ENCODE results near the gene NBL1.
A peak's percentile ranks its signal among the peaks of the same experiment; 100 is the strongest.

NBL1 gene, protein sequence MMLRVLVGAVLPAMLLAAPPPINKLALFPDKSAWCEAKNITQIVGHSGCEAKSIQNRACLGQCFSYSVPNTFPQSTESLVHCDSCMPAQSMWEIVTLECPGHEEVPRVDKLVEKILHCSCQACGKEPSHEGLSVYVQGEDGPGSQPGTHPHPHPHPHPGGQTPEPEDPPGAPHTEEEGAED

GRCh38 chr1:19643602-19644394 is at the start of gene NBL1:
Gene NBL1, plus strand, starts transcription at chr1:19644311. Its CDS starts 10,720 bp downstream, at chr1:19655031.
- no peak for FAIRE-seq

GRCh38 chr1:19596065-19596713 is 47.9 kb upstream of the NBL1 start:
- FAIRE-seq: no peak

DNA sequence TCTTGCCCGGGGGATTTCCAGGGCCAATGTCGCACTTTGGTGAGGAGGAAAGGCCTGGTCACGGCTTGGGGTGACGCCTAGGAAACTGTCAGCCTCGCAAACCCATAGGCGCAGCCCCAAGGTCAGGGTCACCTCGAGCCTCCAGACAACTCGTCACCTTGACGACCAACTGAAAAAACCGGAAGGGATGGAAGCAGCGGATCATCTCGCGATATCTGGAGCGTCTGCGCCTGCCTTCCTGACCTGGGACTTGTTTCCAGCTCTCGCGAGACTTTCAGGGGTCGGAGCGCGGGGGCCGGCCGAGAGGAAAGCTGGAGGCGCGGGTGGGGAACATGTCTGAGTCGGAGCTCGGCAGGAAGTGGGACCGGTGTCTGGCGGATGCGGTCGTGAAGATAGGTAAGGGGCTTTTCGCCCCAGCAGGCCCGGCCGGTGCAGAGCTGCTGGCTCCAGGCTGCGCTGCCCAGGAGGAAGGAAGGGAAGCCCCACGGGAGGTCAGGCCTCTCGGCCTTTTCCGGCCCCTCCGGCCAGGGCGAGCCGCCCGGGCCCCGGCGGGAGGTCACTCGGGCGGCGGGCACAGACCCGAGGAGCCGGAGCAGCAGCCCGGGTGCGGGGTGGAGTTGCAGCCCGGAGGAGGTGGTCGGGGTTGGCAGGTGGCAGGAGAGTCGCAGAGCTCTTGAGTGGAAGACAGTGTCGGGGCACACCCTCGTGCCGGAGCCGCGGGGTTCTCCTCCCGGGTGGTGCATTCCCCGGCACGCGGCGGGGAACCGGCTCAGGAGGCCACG is 47.2 kb upstream of the NBL1 start:
- peak; percentile 86 for FAIRE-seq

- no peak for FAIRE-seq
These were observed 46.4 kb upstream of the NBL1 start for GRCh38 chr1:19597496-19598309.

DNA sequence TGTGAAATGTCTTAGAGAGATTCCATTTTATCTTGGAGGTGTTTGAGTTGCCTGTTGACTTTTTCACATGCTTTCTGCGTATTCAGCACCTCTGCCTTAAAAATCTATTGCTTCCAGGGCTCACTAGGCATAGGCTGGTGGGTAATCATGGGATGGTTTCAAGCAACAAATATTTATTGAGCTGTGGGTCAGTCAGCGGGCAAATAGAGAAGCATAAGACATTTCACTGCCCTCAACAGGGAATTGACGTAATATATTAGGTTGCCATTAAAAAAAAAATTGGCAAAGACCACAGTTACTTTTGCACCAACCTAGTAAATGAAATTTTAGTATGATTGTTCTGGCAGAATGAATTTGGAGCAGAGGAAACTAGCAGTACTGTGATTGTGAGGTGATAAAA is 44.3 kb upstream of the NBL1 start:
- no peak for FAIRE-seq

- FAIRE-seq: no peak
These were observed 41.6 kb upstream of the NBL1 start for GRCh38 chr1:19602486-19602885.

DNA sequence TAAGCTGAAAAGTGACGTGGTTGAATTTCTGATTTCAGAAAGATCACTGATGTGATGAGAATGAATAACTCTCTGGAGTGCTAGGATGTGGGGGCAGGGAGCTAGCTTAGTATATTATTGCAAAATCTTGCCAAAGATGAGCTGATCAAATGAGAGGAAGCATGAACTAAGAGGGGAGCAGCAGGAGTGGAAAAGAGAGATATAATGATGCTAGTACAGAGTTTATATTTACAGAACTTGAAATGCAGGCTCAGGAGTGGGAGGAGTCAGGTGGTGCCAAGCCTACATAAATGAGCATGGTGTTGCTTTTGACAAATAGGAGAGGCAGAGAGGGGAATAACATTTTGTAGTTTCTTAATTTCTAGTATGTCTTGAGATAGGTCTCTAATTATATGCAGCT is 38.1 kb upstream of the NBL1 start:
- FAIRE-seq: no peak

DNA sequence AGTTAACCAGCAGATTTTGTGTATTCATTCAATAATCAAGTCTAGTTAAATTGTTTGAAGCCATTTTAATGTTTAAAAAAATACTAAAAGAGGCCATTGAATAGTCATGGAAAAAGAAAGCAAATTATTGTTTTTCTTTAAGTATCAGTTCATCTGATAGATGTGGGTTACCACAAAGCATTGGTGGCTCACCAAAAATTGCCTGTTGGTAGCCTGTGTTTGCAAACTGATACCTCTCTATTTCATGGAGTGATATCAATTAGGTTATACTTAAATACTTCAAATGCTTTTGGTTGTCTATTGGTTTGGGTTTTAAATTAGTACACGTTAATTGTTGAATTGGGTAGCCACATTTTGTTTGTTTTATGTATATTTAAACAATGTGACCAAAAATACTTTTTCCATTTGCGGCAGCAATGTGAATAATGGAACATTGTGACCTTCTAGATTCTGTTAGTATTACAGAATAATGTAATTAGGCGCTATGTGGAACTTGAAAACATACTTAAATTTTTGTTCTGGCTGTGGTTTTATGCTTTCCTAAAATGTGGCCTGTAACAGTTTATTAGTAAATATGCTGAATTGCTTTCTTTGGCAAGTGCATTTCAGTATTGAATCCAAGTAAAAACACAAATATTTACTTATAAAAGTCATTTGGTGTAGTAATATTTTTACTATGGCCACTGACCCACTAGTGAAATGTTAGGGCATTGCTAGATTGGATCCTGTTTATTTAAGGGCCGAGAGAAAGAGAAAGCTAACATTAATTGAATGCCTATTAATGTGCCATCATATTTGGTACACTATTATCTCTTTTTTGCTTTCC is 37.1 kb upstream of the NBL1 start:
- peak; percentile 99 for FAIRE-seq

- FAIRE-seq: no peak
These were observed 35.9 kb upstream of the NBL1 start for GRCh38 chr1:19608232-19608631.

DNA sequence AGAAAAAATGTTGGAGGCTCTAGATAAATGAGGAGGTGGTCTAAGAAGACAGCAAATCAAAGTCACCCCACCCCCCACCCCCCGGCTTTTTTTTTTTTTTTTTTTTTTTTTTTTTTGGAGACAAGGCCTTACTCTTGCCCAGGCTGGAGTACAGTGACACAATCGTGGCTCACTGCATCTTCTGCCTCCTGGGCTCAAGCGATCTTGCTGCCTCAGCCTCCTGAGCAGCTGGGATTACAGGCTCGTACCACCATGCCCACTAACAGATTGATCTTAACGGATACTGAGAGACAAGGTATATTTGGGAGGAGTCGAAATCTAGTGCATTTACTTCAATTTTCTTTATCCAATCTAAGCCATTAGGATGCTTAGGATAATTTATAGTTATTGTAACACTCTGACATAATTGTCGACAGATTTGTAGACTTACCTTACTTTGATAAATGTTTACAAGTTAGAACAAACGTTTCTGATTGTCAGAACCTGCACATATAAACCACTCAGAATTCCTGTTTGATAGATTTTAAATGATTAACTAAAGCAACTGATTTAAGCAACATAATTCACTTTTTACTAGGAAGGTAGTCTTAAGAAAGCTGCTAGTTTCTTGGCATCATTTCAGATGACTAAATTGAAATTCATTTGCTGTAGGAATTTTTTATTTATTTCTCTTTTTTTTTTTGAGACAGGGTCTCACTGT is 33.7 kb upstream of the NBL1 start:
- no peak for FAIRE-seq

GRCh38 chr1:19612530-19612929 is 31.6 kb upstream of the NBL1 start:
- FAIRE-seq: no peak

- FAIRE-seq: no peak
These were observed 30.9 kb upstream of the NBL1 start for GRCh38 chr1:19613171-19613703.

DNA sequence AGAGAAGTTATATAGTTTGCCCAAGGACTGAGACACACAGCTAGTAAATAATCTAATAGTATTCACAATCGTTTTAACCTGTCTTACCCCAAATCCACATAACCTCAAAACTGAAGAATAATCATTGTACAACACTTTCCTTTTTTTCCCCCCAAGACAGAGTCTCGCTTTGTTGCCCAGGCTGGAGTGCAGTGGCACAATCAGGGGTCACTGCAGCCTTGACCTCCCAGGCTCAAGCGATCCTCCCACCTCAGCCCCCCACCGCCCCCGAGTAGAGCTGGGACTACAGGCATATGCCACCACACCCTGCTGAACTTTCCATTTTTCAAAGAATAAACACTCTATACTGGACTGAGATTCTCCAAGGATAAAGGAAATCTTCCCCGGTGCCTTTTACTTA is 28.7 kb upstream of the NBL1 start:
- no peak for FAIRE-seq

GRCh38 chr1:19616489-19616888 is 27.6 kb upstream of the NBL1 start:
- no peak for FAIRE-seq

DNA sequence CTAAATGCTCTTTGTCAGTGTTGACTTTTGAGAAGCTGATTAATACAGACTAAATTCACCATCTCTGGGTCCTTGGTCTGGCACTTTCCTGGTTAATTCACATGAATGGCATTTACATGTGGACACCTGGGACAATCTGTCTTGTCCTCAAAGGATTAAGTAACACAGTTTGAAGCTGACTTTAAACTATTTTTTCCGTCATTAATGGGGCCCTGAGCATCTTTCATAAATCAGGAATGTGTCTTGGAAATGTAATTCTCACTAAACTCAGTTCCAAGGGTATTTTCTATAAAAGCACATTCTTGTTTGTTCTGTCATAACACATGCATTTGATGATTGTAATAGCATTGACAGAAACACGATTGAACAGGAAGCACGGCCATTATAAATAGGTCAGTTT is 26.7 kb upstream of the NBL1 start:
- no peak for FAIRE-seq

DNA sequence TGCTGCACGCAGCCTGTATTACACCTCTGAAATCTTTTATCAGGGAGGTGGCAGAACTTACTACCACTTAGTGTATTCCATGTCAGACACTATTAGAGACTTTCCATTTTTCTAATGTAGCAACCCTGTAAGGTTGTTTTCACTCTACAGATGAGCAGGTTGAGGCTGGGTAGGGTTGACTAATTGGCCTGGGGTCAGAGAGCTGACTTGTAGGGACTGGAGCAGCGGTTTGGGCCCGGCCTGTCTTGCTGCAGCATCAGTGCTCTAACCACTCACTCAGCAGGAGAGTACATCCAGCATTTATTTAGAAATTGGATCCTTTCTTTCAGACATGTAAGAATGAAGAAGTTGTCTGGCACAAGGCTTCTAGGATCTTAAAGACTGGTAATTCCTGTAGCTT is 25.7 kb upstream of the NBL1 start:
- FAIRE-seq: no peak

GRCh38 chr1:19619697-19620384 is 24.3 kb upstream of the NBL1 start:
- no peak for FAIRE-seq

DNA sequence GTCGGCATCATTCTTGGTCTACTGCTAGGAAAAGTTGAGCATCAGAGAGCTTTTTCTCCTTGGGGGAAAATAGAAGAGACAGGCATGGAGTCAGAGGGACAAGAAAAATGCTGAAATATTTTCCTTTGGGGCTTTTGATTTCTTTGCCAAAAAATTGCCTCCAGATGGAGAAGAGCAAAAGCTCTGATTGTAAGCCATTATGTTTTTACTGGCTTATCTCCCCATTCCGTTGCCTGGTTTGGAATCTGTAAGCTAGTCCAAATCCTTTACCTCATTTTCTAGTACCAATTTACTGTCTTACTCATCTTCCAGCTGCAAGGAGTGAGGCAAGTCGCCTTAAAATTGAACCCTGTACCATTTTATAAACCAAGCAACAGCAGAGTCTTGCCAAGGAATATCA is 23.3 kb upstream of the NBL1 start:
- no peak for FAIRE-seq

GRCh38 chr1:19621274-19621950 is 22.7 kb upstream of the NBL1 start:
- no peak for FAIRE-seq
